Transverse colon (tissue), 4 donors: ENCODE data around the gene ASXL2.

Experiments used
- CTCF ChIP-seq, 5 experiments: fragments of 200-600 bp in 3 of 5; fragments of 450-650 bp in 2 of 5; sonication (generic) in 3 of 5; IDR thresholded peaks; 1 replicate in 2 of 5; 2 replicates in 3 of 5; pipeline ENCODE4 v1.5.1; 2016 to 2017; ENCODE audit warnings: antibody characterized with exemption in 5 of 5, inconsistent platforms in 3 of 5, mild to moderate bottlenecking in 2 of 5, moderate library complexity in 1 of 5
- EP300 ChIP-seq: sonication (generic); formaldehyde crosslinking; IDR thresholded peaks from one replicate; pipeline ENCODE4 v1.6.1; 2017; ENCODE audit warnings: antibody characterized with exemption, low read depth
- POLR2A ChIP-seq: fragments of 450-650 bp; IDR thresholded peaks from one replicate; pipeline ENCODE4 v1.6.1; 2016; ENCODE audit warnings: antibody characterized with exemption, mild to moderate bottlenecking, moderate library complexity
- POLR2AphosphoS5 ChIP-seq, 3 donors: sonication (generic); formaldehyde crosslinking; IDR thresholded peaks; one replicate each; pipeline ENCODE4 v1.6.1; 2016; ENCODE audit warnings: antibody characterized with exemption in 3 of 3

- TF ChIP-seq CTCF (IDR thresholded peaks at IDR 0.05) (no peak), EP300 (no peak), POLR2A (no peak), POLR2AphosphoS5 (IDR thresholded peaks at IDR 0.05) (no peak)
Measured at GRCh38 chr2:25720575-25720974, 157.7 kb downstream of the ASXL2 start.
